GM12878 (cell line): Measurements from ENCODE around the gene SHB. TPM values are rescaled to one million over a fixed set of nuclear protein-coding genes. Genes with fewer than 3 reads are reported as not detected.

Experiments
- ATAC-seq: fragments of 200-7000 bp; cut with Tn5 transposase; 3 replicates; pipeline ENCODE4 v1.9.1; 2020; ENCODE audit warnings: mild to moderate bottlenecking, moderate library complexity
- BruUV-seq: library from RNA; stranded (reverse); fragments of 400-500 nt; replicated peaks from 2 replicates; lab custom pipeline; 2021; lab: Mats Ljungman, UMichigan
- CTCF ChIA-PET: fragments of 300-600 bp; sonication (Branson Sonifier 250); formaldehyde crosslinking; extraction: SDS; loops from one replicate; lab custom pipeline; 2021; ENCODE audit warnings: inconsistent platforms; lab: Yijun Ruan, JAX
- POLR2A ChIA-PET: fragments of 350-600 bp; formaldehyde crosslinking; extraction: SDS; loops from one replicate; lab custom pipeline; 2021; ENCODE audit warnings: inconsistent platforms; lab: Charles Lee
- RAD21 ChIA-PET: fragments of 300-600 bp; sonication (Branson Sonifier 250); formaldehyde crosslinking; loops from one replicate; lab custom pipeline; 2023; ENCODE audit warnings: antibody characterized with exemption; ENCODE audit not compliant: unreplicated experiment; lab: Charles Lee
- SMC1A ChIA-PET: fragments of 300-600 bp; sonication (Branson Sonifier 250); formaldehyde crosslinking; loops from one replicate; lab custom pipeline; 2023; ENCODE audit not compliant: unreplicated experiment, uncharacterized antibody; lab: Charles Lee
- DNase-seq: peaks from one replicate; pipeline ENCODE4 v3.0.0-alpha.2; 2011; ENCODE audit warnings: low read depth, low spot score
- FAIRE-seq: peaks from 3 replicates; lab custom pipeline; 2011; peaks lifted over from hg19 to GRCh38; lab: Jason Lieb, UNC
- H2AFZ ChIP-seq: 2 replicates; pipeline ENCODE4 v1.6.0; 2011; ENCODE audit warnings: low read depth, low read length, control low read depth; ENCODE audit not compliant: control insufficient read depth
- H3K27ac ChIP-seq: 2 replicates; pipeline ENCODE4 v1.5.1; 2011; ENCODE audit warnings: control low read depth; ENCODE audit not compliant: control insufficient read depth, insufficient read depth
- H3K27me3 ChIP-seq, 2 experiments: replicated peaks in 1 of 2; 2 replicates each; pipeline versions ENCODE4 v1.6.0 to v1.6.1; 2011; ENCODE audit warnings: low read length in 1 of 2; ENCODE audit not compliant: control insufficient read depth in 2 of 2, insufficient read depth in 2 of 2
- H3K36me3 ChIP-seq, 2 experiments: 2 replicates each; pipeline ENCODE4 v1.5.1; 2011; ENCODE audit warnings: low read length in 1 of 2; ENCODE audit not compliant: control insufficient read depth in 2 of 2, insufficient read depth in 2 of 2
- H3K4me1 ChIP-seq: 2 replicates; pipeline ENCODE4 v1.6.1; 2011; ENCODE audit warnings: mild to moderate bottlenecking, low read length, moderate library complexity, mixed read lengths; ENCODE audit not compliant: control insufficient read depth, insufficient read depth
- H3K4me2 ChIP-seq: 2 replicates; pipeline ENCODE4 v1.6.0; 2011; ENCODE audit warnings: control low read depth; ENCODE audit not compliant: control insufficient read depth, insufficient read depth
- H3K4me3 ChIP-seq: fragments of 200-600 bp; sonication (generic); 2 replicates; pipeline ENCODE4 v1.5.1; 2016
- H3K79me2 ChIP-seq: 2 replicates; pipeline ENCODE4 v1.6.0; 2011; ENCODE audit warnings: low read length; ENCODE audit not compliant: control insufficient read depth, insufficient read depth
- H3K9ac ChIP-seq: 2 replicates; pipeline ENCODE4 v1.8.0; 2011; ENCODE audit warnings: low read length, control low read depth, mixed read lengths; ENCODE audit not compliant: control insufficient read depth, insufficient read depth
- H3K9me3 ChIP-seq: replicated peaks from 3 replicates; pipeline ENCODE4 v1.5.1; 2011; ENCODE audit warnings: mild to moderate bottlenecking, low read length; ENCODE audit not compliant: control insufficient read depth, insufficient read depth
- H4K20me1 ChIP-seq: 2 replicates; pipeline ENCODE4 v1.6.0; 2011; ENCODE audit not compliant: control insufficient read depth, insufficient read depth
- CBX3 ChIP-seq: fragments of 200-600 bp; sonication (generic); IDR thresholded peaks from 2 replicates; pipeline ENCODE4 v1.6.1; 2016; ENCODE audit warnings: low read depth, borderline replicate concordance
- CHD4 ChIP-seq: fragments of 200-600 bp; sonication (generic); IDR thresholded peaks from 2 replicates; pipeline ENCODE4 v1.6.1; 2016; ENCODE audit warnings: mild to moderate bottlenecking
- EGR1 ChIP-seq, 2 experiments: IDR thresholded peaks; 1 replicate in 1 of 2; 2 replicates in 1 of 2; pipeline ENCODE4 v1.6.1; 2011 to 2012; ENCODE audit warnings: low read depth in 2 of 2, low read length in 2 of 2, borderline replicate concordance in 1 of 2, mild to moderate bottlenecking in 1 of 2, moderate library complexity in 1 of 2
- ELK1 ChIP-seq: IDR thresholded peaks from 2 replicates; pipeline ENCODE4 v1.6.1; 2012; ENCODE audit warnings: low read depth, low read length, improper control_type of control experiment
- HDGF ChIP-seq: fragments of 450-650 bp; IDR thresholded peaks from 2 replicates; pipeline ENCODE4 v1.6.1; 2016; ENCODE audit warnings: antibody characterized with exemption
- JUNB ChIP-seq: IDR thresholded peaks from 2 replicates; pipeline ENCODE4 v1.6.1; 2016; ENCODE audit warnings: antibody characterized with exemption, mild to moderate bottlenecking
- MEF2A ChIP-seq: IDR thresholded peaks from 2 replicates; pipeline ENCODE4 v1.6.1; 2011; ENCODE audit warnings: low read depth, mild to moderate bottlenecking, low read length, moderate library complexity; ENCODE audit not compliant: insufficient read depth
- MXI1 ChIP-seq: fragments of 150-350 bp; IDR thresholded peaks from 2 replicates; pipeline ENCODE4 v1.6.1; 2011; ENCODE audit warnings: low read depth, mild to moderate bottlenecking, inconsistent platforms, low read length, improper control_type of control experiment
- RELA ChIP-seq: fragments of 450-650 bp; IDR thresholded peaks from 2 replicates; pipeline ENCODE4 v1.8.0; 2014; ENCODE audit warnings: borderline replicate concordance; ENCODE audit not compliant: partially characterized antibody
- RELB ChIP-seq: fragments of 450-650 bp; IDR thresholded peaks from 2 replicates; pipeline ENCODE4 v1.6.1; 2017; ENCODE audit warnings: low read depth, mild to moderate bottlenecking, moderate library complexity
- SREBF1 ChIP-seq: IDR thresholded peaks from 2 replicates; pipeline ENCODE4 v1.6.1; 2012; ENCODE audit warnings: mild to moderate bottlenecking, low read length
- ZBTB33 ChIP-seq: fragments of 450-650 bp; IDR thresholded peaks from 2 replicates; pipeline ENCODE4 v1.6.1; 2017; ENCODE audit warnings: mild to moderate bottlenecking
- ZNF592 ChIP-seq: fragments of 450-650 bp; IDR thresholded peaks from 2 replicates; pipeline ENCODE4 v1.6.1; 2017; ENCODE audit warnings: mild to moderate bottlenecking, moderate library complexity
- ZZZ3 ChIP-seq: IDR thresholded peaks from 2 replicates; pipeline ENCODE4 v1.6.1; 2011; ENCODE audit warnings: low read depth; ENCODE audit not compliant: control insufficient read depth, insufficient read length
- WGBS: methylation state at CpG from one replicate; pipeline ENCODE4 v1.1.6; 2016; ENCODE audit warnings: low lambda C conversion rate; ENCODE audit not compliant: insufficient replicate concordance, insufficient coverage; ENCODE audit errors: missing lambda C conversion rate; 5-methylcytosine and 5-hydroxymethylcytosine counted together
- in situ Hi-C: fragments of 300-500 bp; cut with MboI; formaldehyde crosslinking; loops from 9 replicates; pipeline ENCODE4 v1.14.3; 2018; ENCODE audit warnings: mixed read lengths
- intact Hi-C: fragments of 100-400 bp; cut with micrococcal nuclease; formaldehyde crosslinking; loops from one replicate; pipeline ENCODE4 v1.14.2; 2022; ENCODE audit not compliant: unreplicated experiment
- polyA plus RNA-seq, 11 experiments: library from polyadenylated mRNA; depleted of rRNA in 4 of 11; unstranded in 6 of 11; stranded (reverse) in 5 of 11; fragments of >200 nt; fragmentation: Nextera tagmentation in 4 of 11; fragmentation: Illumina TruSeq in 1 of 11; extraction: Ambion mirVana in 4 of 11; extraction: Trizol in 1 of 11; gene quantifications; 1 replicate in 1 of 11; 2 replicates in 10 of 11; pipeline versions ENCODE4 v1.2.1 to v1.2.3, GENCODE V29; 2011 to 2016; ENCODE audit warnings: inconsistent platforms in 2 of 11, missing spikeins in 2 of 11, low read depth in 1 of 11
- total RNA-seq, 4 experiments: library from RNA; depleted of rRNA in 3 of 4; stranded (reverse); fragments of >200 nt in 3 of 4; fragmentation: Illumina TruSeq in 1 of 4; extraction: Trizol in 1 of 4; gene quantifications; 2 replicates each; pipeline versions ENCODE4 v1.2.1 to v1.2.3, GENCODE V29; 2013 to 2021

The SHB gene
- total and polyA plus RNA-seq, 10 of the 15 experiments (the other 5 are each of a cell fraction or from before 2014, with no cell fraction given), result 0.29 to 6.2 (median 1.3) TPM

- in situ Hi-C loops (no loop called here), intact Hi-C loops (loop anchor here (2.0 kb wide), 1 partner anchor 20 kb away; no protein-coding TSS in a partner anchor)
- Histone ChIP-seq H3K36me3 (no peaks in the 10 kb centered on the region), H3K4me1 (no peaks in the 10 kb centered on the region), H3K27me3 (no peaks in the 10 kb centered on the region), H3K27ac (no peak overlapping the region), H3K4me2 (no peak overlapping the region), H3K9me3 (no peaks in the 10 kb centered on the region), H3K9ac (no peak overlapping the region), H2AFZ (no peak overlapping the region), H3K4me3 (no peak overlapping the region), H4K20me1 (no peaks in the 10 kb centered on the region), H3K79me2 (no peaks in the 10 kb centered on the region)
- no peak for DNase-seq
- ChIA-PET SMC1A (interaction anchor here (0.8 to 1.0 kb wide), 2 partner anchors 11 to 82 kb away, joined by 3 read pairs; no protein-coding TSS in a partner anchor), POLR2A (no interaction called here), RAD21 (interaction anchor here (0.6 to 1.5 kb wide), 4 partner anchors 11 to 390 kb away, joined by 3 to 4 read pairs (median 3); no protein-coding TSS in a partner anchor), CTCF (interaction anchor here (0.9 to 2.5 kb wide), 2 partner anchors 169 to 170 kb away, joined by 4 to 9 read pairs; no protein-coding TSS in a partner anchor)
- 7% methylated on average over 5 of the region's 5 CpGs for WGBS
- FAIRE-seq, result no peak
- no TSS peak for BruUV-seq
- ATAC-seq, result no peak
- TF ChIP-seq RELB (no peak), ZBTB33 (no peak), MXI1 (no peak), HDGF (no peak), SREBF1 (no peak), ZNF592 (no peak), CHD4 (no peak), JUNB (no peak), EGR1 (IDR thresholded peaks at IDR 0.05; ENCODE audit: borderline replicate concordance in 1 of 2, low read depth in 2 of 2, low read length in 2 of 2) (no peak), ELK1 (no peak), CBX3 (no peak), ZZZ3 (no peak), MEF2A (no peak), RELA (no peak)
Measured at GRCh38 chr9:38082446-38083287, 13.6 kb upstream of the SHB start.
